Limb (tissue), 2 donors: Measurements from ENCODE around the gene ZNF488.
"Not testable (repeated sequence)": the region's sequence is repeated elsewhere in the genome, so short reads cannot be mapped to it uniquely, and the experiment has no call there.

Source experiments
- DNase-seq, 2 donors: peaks; one replicate each; pipeline ENCODE4 v3.0.0-alpha.2; 2016; ENCODE audit errors: extremely low spot score in 2 of 2

ZNF488 gene, protein sequence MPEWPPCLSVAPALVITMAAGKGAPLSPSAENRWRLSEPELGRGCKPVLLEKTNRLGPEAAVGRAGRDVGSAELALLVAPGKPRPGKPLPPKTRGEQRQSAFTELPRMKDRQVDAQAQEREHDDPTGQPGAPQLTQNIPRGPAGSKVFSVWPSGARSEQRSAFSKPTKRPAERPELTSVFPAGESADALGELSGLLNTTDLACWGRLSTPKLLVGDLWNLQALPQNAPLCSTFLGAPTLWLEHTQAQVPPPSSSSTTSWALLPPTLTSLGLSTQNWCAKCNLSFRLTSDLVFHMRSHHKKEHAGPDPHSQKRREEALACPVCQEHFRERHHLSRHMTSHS

DNA sequence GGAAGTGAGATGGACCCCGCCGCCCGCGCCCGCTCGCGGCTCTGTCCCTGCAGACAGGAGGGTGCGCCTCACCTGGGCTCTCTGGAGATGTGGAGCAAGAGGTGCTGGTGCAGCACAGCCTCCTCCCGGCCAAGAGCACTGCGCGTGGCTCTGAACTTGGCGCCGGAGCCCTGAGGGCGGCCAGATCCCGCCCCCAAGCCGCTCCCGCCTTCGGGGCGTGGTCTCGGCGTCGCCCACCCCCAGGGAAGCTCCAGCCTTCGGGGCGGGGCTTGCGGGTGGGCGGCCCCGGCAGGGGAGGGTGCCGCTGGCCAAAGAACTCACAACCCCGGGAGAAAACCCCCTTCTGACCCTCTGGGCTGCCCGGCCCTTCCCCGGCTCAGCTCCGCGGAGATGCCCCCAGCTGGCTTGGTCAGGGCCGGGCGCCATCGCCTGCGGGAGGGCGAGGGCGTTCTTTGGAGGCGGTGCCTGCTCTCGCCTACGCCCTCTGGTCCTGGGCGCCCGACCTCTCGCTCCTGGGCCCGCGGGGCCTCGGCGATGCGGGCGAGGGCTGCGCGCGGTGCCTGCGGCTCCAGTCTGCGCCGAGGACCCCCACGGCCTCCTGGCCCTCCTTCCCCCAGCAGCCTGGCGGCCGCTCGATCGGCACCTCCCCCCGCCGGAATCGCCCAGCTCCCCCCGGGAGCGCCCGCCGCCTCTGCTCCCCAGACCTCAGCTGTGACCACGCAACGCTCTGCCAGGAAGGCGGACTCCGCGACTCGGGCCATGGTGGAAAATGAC is at the start of gene ZNF488:
Gene ZNF488 (minus strand): TSS at position 146 of the 774 bp plus-strand sequence. CDS start 15,464 bp downstream, outside the sequence.
- DNase-seq: peak; percentile 81 to 89

DNA sequence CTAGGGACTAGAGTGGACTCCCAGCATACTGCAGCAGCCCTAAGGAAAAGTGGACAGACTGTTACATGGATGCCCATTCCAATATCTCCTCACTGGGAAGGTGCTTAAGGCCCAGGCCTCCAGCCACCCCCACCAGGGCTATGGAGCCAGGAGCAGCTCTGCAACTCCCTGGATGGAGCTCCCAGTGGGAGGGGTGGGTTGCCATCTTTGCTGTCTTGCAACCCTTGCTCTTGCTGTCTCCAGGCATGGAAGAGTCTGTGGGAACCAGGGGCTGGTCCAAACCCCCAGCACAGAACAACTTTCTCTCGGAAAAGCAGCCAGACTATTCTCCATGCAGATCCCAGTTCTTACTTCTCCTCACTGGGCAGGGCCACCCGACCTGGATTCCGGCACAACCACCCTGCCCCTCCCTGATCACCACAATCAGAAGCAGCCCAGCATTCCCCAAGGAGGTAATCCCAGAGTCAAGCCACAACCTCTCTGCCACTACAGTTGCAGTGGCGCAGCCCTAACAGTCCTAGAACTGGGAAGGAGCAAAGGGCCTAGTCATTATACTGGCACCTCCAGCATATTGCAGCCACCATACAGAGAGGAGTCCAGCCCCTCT is 41.8 kb upstream of the ZNF488 start:
- DNase-seq: no peak

DNA sequence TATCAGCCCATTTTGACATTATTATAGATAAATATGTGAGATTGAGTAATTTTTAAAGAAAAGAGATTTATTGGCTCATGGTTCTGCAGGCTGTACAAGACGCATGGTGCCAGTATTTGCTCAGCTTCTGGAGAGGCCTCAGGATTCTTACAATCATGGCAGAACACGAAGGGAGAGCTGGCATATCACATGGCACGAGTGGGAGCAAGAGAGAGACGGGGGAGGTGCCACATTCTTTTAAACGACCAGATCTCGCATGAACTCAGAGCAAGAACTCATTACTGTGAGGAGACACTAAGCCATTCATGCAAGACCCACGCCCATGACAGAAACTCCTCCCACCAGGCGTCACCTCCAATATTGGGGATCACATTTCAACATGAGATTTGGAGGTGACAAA is 40.1 kb upstream of the ZNF488 start:
- DNase-seq: no peak

DNA sequence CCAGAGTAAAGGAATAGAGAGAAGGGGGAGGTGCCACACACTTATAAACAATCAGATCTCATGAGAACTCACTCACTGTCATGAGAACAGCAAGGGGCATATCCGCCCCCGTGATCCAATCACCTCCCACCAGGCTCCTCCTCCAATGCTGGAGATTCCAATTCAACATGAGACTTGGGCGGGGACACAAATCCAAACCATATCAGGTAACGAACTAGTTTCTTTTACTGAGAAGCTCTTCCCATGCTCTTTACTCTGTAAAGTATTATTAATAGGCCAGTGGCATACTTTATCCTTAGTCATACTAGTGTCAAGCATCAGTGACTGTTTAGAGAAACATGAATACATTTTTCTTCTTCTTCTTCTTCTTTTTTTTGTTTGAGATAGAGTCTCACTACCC is 39.4 kb upstream of the ZNF488 start:
- DNase-seq: no peak

DNA sequence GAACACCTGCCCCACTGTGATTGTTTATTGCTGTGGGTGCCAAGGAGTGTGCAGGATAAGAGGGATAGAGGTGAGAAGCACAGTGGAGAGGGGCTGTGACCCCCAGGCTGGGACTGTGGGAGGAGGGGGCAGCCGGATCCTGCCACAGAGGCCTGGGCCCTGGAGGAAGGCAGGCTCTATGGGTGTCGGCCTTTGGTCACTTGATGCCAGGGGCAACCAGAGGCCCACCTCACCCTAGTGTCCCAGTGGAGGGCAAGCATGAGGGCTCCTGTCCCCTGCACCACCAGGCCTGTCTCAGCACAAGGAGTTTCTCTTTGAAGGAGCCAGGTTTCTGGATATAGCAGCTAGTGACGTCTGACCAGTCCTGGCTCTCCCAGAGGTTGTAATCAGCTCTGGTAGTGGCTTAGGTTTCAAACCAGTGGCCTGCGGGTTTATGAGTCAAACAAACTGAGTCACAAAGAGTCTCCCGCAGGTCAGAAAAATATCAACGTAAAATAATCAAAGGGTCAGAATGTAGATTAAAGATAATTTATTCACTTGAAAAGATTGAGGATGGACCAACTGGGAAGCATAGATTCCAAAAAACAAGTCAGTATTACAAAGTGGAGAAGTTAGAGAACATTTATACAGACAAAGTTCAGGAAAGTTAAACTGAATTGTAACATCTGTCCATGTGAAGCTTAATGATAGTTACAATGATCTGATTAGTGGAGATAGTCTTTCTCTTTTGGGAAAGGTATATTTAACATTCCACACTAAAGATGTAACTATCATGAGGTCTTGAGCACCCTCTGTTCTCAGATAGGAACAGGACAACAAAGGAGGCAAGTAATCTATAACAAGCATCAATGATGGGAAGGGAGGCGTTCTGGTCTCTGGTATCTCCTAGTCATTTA is 37.2 kb upstream of the ZNF488 start:
- DNase-seq: no peak

DNA sequence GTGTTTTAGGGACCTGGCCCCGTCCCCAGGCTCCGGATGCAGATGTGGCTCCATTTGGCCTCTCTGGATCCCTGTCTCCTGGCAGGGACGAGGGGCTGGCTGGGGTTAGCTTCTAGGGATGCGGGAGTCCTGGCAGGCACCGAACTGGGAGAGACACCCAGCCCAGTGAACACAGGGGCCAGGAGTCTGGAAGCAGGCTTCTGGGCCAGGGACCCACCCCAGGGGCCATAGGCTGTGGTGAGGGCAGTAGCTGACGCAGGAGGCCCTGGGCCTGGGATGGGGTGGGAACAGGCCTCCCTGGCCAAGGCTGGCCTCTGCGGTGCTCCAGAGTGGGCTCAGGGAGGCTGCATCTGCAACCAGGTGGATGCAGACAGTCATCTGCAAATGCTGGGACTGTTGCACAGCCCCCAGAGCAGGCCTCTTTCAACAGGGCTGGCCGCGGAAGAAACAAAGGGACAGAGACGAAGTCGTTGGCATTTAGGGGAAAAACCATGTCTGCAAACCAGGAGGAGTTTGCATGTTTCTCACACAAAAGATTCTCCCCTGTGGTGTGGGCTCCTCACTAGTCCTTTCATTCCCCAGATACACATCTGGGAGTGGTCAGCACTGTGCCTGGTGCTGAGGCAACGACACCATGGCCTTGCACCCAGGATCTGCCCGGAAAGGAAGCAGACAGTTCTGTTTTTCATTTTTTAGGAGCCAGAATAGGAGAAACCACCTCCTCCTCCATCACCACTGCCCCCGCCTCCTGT is 36.4 kb upstream of the ZNF488 start:
- DNase-seq: no peak

DNA sequence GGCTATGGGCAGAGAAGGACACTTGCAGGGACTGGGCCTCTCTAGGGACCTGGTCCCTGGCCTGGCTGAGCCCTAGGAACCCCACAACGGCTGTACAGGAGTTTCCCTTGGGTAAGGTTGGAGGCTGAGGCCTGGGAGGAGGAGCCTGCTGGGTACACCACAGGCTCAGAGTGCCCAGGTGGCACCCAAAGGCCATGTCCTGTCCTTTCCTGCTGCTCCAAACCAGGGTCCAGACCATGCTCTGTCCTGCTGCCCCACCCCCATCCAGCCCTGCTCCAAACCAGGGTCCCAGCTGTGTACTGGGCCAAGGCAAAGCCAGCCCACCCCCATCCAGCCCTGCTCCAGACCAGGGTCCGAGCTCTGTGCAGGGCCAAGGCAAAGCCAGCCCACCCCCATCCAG is 35.3 kb upstream of the ZNF488 start:
- DNase-seq: no peak

DNA sequence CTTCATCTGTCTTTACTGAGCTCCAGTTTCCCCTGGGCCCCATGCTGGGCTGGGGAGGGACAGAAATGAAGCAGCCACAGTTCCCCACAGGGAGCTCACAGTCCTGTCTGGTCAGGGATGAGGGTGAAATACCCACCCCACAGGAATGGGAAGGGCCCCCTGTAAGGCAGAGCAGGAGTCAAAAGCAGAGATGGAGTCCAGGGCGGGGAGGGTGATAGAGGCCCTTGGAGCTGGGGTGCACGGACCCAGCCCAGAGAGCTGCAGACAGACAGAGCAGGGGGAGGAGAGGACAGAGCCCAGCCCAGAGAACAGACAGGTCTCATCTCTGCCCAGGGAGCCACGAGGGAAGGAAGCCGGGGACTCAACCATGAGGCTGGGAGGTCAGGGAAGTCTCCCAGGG is 34.9 kb upstream of the ZNF488 start:
- DNase-seq: no peak

DNA sequence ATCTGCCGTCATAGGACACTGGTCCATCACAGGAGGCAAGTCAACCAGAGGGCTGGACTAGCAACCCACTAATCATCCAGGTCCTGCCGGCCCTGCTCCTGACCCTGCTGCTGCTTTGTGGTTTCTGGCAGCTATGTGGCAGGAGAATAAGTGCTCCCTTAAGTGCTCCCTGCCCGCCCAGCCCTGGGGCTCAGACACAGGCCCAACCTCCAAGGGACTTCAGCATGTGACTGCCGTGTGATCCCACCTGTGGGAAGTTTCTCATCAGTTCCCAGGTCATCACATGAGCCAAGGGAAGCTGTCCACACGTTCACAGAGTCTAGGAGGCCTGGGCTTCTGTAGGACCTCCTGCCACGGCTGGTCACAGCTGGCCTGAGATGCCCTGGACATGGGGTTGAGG is 34.2 kb upstream of the ZNF488 start:
- DNase-seq: no peak

DNA sequence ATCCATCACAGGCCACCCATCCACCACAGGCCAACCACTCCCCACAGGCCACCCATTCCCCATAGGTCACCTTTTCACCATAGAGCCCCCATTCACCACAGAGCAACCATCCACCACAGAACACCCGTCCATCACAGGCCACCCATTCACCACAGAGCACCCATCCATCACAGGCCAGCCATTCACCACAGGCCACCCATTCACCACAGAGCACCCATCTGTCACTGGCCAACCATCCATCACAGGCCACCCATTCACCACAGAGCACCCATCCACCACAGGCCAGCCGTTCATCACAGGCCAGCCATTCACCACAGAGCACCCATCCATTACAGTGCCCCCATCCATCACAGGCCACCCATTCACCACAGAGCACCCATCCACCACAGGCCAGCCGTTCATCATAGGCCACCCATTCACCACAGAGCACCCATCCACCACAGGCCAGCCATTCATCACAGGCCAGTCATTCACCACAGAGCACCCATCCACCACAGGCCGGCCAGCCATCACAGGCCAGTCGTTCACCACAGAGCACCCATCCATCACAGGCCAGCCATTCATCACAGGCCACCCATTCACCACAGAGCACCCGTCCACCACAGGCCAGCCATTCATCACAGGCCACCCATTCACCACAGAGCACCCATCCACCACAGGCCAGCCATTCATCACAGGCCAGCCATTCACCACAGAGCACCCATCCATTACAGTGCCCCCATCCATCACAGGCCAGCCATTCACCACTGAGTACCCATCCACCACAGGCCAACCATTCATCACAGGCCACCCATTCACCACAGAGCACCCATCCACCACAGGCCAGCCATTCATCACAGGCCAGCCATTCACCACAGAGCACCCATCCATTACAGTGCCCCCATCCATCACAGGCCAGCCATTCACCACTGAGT is 32.5 kb upstream of the ZNF488 start:
- not testable (repeated sequence) for DNase-seq

DNA sequence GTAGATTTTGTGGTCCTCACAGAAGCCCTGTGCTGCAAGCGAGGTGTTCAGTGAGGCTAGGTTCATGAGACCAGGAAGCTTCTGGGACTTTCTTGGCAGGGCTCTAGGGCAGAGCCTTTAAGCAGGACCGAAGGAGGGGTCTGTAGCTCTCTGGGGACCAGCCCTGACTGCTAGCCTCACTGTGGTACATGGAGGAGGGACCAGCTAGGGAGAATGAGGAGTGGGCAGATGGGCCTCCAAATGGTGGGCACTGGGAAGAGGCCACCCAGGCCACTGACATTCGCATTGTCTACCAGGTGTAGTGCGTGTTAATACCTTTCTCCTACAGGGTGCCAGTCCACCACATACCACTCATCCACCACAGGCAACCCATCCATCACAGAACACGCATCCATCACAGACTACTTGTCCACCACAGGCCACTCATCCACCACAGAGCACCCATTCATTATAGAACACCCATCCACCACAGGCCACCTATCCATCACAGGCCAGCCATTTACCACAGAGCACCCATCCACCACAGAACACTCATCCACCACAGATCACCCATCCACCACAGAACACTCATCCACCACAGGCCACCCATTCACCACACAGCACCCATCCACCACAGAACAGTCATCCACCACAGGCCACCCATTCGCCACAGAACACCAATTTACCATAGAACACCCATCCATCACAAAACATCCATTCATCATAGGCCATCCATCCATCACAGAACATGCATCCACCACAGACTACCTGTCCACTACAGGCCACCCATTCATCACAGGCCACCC is 31.6 kb upstream of the ZNF488 start:
- no peak for DNase-seq

DNA sequence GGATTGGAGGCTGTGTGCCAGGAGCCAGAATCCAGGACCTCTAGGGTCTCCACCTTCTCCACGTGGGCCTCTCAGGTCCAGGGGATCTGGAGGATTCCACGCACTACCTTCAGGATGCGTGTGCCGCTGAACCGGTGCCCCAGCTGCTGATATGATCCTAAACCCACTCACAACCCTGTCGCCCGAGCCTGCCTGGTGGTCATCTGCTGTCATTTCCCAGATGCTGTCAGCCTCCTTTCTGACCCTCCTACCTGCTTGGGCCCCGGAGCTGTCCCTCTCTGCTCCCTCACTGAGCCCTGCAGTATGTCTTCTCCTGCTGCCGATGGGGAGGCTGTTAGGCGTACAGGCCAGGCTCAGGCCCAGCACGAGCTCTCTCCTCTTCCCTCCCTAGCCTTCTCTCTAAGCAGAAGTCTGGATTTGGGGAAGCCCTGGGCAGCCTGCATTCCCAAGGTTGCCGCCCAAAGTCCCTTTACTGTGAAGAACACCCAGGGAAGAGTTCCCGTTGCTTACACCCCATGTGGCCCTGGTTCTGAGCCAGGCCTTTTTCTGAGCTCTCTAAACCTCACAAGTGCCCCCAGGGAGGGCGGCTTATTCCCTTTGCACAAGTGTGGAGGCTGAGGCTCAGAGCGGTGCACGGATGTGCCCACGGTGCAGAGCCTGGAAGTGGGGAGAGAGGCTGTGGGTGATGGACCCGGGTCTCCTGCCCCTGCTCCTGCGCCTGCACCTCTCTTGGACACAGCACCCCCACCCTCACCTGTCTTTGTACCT is 30.8 kb upstream of the ZNF488 start:
- no peak for DNase-seq

DNA sequence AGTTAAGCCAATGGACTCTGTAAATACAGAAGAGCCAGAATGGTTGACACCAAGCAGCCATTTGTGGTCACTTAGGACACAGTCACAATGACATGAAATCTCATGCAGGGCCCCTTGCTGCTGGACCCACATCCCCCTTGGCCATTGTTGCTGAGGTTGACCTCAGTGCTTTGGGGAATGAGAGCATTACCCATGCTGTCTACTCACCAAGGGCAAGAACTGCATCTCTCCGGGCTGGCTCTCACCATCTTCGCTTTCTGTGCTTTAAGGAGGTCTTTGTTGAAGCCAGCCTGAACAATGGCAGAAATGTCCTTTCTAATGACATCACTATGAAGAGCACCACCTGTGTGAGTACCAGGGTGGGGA is 30.1 kb upstream of the ZNF488 start:
- DNase-seq: no peak

DNA sequence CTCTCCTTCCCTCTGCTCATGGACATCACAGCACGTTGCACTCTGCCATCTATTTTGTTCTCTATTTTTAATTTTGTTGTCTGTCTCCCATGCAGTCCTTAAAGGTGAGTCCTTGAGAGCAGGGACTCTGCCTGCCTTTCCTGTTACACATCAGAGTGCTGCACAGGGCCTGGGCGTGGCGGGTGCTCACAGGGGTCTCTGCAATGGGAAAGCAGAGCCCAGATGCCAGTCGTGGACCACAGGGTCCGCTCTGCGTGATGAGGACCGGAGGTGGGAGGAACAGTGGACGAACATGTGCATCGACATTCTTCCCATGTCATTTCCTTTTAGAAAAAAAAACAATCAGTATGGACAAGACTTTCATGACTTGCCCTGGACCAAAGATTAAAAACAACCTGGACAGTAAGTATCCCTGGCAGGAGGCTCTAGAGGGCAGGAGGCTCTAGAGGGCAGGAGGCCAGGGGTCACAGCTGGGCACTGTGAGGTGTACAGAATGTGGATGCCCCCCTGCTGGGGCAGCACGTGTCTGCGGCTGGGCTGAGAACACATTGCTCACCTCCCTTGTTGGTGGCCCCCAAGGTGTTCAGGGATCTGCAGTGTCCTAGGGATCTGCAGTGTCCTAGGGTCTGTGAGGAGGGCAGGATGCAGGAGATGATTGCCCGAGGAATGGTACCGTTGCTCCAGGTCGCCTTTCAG is 29.6 kb upstream of the ZNF488 start:
- no peak for DNase-seq

DNA sequence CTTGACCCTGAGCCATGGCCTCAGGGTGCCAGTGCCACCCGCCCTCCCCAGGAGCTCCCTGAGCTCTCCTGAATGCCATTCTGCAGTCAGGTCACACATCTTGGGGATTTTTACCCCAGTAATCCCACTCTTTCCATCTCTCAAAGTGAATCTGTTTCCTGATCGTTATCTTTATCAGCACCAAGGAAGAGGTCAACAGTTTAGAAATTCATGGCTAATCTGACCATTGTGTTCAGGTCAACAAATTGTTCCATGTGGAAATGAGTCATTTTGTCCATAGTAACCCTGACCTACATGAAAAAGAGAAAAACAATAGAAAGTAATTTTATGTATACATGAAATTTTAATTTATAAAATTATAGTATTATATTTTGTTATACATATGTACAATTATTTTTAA is 28.8 kb upstream of the ZNF488 start:
- DNase-seq: no peak

DNA sequence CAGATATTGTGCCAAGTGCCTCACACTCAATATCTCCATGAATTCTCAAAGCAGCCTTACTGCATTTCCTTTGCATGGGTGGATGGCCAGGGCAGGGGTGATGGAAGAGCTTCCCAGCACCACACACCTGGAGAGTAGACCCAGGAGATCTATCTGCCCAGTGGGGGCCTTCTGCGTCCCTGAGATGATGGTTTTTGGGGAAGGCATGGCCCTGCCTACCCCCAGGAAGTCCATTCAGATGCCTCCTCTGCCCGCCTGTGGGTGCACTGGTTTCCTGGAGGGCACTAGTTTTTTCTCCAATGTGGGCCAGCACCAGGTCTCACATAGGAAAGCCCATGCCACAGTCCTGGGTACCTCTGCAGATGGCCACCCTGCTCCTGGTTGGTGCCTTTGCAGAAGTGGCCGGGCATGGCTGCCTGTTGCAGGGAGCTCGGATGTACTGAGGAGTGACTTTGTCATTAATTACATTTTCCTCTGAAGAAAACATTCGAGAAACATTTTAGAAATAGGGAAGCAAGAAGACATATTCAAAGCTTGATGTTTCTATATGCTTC is 28.2 kb upstream of the ZNF488 start:
- no peak for DNase-seq

DNA sequence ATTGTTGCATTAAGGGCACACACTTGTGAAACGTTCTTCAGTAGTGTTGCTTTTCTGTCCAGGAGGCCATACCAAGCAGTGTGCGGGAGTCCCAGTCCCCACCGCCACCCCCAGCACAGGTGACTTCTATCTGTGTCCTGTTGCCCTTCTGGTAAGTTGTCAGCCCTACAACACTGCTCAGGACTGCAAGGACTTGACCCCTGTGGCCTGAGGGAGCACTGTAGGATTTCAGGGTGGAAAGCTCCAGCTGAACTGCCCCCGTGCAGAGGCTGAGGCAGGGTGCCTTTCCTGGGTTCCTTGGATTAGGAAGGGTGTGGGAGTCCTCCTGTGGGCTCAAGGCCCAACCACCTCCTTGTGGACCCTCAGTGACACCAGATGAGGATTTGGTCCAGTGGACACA is 26.8 kb upstream of the ZNF488 start:
- DNase-seq: no peak
